IPS DF 19.7 (cell line): ENCODE measurements around the gene LEFTY1.

Experiments used
- DNase-seq: peaks from one replicate; pipeline ENCODE4 v3.0.0-alpha.2; 2013; ENCODE audit warnings: low read depth, low spot score

Gene LEFTY1

DNA sequence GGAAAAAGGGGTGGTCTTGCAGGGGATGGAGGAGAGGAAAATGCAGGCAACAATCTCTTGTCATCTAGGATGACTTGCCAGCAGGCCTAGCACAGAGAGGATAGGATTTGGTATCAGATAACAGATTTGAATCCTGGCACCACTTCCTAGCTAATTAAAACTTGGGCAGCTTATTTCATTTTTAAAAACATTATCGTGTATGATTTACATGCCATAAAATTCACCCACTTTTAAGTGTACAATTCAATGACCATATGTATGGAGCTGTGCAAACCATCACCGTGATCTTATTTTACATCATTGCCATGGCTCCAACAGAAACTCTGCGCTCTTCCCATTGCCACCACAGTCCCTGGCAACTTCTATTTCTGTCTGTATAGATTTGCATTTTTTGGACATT, 28.2 kb upstream of the LEFTY1 start:
- DNase-seq = no peak

DNA sequence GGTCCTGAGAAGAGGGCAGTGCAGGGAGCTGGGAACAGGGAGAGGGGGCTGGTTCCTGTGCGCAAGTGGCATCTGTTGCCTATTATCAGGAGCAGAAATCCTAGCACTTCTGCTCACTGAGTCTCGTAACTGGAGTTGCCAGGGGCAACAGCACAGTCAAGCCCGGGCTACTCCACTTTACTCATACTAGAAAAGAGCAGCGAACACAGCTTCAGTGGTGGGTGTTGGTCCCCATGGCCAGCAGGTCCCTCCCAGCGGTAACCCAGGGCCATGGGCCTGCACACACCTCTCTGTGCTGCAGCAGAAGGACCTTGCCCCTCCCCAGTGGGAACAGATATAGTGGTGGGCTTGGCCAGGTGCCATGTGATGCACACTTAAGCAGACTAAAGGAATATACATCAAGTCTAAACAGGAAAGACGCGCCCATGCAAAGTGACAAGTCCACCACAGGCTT, 26.6 kb upstream of the LEFTY1 start:
- no peak for DNase-seq

DNA sequence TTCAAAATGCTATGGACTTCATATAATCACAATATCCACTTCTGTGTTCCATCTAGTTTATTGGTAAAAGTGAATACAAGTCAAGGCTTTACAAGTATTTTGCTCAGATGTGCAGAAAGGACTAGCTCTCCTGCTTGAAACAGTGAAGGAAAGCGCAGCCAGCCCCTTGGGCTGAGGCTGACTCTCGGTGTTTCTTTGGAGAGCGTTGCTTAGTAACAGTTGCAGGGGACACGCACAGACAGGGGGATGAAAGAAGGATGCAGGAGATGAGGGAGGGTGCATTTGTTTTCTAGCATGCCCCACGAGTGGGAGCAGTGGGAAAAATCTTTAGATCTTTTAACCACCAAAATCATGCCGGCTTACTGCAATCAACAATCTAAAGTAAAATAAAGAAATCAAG, 26.0 kb upstream of the LEFTY1 start:
- no peak for DNase-seq

DNA sequence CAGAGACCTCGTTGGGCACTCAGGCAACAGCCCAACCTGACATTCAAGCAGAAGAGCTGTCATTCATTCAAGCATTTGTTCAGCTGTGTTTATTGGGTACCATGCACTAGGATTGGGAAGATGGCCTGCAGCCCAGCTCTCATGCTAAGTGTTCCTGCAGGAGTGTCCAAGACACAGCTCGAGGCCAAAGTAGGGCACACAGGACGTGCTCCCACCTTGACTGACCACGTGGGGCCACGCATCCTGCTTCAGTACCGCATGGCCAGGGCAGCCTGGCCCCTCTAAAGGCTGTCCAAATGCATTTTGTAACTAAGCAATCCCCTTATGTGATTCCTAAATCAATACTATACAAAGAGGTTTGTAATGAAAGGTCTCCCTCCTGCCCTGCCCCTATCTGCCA, 25.4 kb upstream of the LEFTY1 start:
- no peak for DNase-seq

DNA sequence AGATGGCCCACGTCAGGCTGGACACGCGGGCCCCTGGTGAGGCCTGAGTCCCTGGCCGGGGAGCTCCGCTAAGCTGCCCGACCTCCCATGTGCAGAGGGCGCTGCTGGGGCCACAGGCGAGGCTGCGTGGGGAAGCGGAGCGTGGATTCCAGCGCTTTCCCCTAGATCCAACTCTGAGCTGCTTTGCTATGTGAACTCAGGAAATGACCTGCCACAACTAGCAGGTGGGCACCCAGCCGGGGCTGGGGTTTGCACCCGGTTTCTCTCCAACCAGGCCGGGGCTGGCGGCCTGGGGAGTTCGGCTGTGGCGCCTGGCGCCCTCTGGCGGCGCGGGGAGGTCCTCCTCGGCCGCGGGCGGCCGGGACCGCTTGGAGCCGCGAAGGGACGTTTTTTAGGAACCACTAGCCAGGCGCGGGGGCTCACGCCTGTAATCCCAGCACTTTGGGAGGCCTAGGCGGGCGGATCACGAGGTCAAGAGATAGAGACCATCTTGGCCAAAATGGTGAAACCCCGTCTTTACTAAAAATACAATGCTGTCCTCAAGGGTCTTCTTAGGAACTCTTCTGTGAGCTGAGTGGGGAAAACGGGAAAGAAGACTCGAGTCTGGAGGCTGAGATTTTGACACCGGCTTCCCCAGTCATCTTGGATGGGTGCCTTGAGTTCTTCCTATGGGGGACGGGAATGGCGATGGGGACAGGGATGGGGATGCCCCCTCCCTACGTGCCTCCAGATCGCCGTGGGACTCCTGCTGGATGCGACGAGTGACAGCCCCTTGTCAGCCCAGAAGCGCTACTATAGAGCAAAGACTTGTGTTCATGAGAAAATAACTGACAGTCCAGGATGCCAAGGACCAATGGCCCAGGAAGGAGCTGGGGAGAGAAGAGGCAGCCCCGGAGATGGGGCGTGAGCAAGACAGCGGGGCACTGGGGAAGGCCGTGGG, 22.5 kb upstream of the LEFTY1 start:
- DNase-seq = no peak

DNA sequence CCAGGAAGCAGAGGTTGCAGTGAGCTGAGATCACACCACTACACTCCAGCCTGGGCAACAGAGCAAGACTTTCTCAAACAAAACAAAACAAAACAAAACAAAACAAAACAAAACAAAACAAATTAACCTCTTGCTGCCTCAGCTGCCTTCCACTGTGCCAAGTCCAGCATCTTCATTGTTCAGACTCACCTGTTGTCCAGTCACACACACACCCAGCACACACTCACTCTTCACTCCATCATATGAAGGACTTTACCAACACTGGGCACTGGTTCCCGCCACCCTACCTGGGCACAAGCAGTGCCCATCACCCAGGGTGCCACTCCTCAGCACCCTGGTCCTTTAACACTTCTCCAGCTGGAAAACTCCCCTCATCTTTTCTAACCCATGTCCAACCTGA, 20.5 kb upstream of the LEFTY1 start:
- DNase-seq = no peak

DNA sequence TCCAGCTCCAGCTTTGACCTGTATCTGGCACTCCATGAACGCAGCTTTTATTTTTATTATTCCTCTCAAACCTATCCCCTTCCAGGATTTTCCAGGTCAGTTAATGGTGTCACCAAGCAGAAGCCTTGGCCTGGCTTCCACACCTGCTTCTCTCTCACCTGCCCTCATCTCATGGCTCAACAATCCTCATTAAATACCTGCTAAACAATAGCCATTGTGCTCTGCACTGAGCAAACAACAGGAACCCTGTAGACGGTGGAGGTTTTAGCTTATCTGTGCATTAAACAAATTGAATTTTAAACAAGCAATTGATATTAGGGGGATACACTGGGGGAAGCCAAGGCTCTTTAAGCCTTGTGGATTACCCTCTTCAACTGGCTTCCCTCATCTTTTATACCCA, 19.8 kb upstream of the LEFTY1 start:
- no peak for DNase-seq

DNA sequence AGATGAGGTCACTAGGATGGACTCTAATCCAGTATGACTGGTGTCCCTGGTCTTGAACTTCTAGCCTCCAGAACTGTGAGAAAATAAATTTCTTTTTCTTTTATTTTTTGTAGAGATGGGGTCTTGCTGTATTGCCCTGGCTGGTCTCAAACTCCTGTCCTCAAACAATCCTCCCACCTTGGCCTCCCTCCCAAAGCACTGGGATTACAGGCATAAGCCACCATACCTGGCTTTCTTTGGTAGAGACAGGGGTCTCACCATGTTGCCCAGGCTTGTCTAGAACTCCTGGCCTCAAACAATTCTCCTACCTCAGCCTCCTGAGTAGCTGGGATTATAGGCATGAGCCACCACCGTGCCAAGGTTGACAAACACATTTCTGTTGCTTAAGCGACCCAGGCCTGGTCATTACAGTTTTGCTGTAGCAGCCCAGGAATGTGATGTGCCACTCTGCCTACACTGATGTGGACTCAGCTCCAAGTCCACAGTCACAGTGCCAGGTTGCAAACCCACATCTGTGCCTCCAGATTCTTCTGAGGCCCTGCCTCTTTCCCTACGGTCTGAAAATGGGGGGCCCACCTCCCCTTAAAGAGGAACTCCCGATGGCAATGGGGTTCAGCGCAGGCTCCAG, 19.2 kb upstream of the LEFTY1 start:
- no peak for DNase-seq

DNA sequence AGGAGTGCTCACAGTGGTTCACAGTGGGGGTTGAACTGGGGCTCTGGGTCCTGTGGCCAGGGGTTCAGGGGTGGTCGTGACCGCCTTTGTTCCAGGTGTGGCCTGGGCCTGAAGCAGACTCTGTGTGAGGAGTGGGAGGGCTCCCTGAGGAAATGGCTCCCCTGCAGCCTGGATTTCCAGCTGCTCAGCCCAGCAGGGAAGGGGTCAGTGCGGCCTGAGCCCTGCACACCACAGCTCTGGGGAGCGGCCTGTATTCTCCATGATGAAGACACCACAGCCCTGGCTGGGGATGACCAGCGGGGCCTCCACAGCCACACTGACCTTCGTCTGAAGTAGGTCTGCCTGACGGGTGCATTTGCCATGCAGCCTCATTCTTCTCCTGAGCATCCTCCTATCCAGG, 18.4 kb upstream of the LEFTY1 start:
- no peak for DNase-seq

DNA sequence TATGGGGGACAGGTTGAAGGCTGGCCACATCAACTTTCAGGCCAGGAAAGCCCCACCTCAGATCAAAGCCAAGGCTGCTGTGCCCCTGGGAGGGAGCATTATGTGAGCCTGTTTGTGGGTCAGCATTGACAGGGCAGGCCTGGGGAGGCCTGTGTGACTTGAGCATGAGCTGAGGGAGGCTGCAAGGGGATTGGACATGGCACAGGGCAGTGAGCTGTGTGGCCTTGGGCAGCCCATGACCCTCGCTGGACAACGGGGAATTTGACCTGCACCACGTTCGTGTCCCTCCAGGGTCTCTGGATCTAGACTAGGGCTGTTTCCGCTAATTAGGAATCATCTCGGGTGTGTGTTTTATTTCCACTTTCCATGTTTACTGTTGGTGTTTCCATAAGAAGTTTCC, 17.5 kb upstream of the LEFTY1 start:
- no peak for DNase-seq

DNA sequence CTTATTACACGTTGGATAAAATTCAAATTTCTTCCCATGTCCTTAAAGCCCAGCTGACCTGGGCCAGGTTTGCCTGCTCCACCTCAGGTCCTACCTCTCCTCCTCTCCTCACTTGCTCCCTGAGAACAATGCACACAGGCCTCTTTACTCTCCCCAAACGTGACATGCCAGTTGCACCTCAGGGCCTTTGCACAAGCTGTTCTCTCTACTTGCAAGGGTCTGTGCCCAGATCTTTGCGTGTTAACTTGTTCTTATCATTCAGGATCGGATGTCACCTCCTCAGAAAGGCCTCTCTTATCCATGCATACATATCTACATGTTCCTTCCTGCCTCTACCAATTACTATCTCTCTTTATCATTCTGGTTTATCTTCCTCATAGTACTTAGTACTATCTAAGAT, 14.7 kb upstream of the LEFTY1 start:
- DNase-seq = no peak

DNA sequence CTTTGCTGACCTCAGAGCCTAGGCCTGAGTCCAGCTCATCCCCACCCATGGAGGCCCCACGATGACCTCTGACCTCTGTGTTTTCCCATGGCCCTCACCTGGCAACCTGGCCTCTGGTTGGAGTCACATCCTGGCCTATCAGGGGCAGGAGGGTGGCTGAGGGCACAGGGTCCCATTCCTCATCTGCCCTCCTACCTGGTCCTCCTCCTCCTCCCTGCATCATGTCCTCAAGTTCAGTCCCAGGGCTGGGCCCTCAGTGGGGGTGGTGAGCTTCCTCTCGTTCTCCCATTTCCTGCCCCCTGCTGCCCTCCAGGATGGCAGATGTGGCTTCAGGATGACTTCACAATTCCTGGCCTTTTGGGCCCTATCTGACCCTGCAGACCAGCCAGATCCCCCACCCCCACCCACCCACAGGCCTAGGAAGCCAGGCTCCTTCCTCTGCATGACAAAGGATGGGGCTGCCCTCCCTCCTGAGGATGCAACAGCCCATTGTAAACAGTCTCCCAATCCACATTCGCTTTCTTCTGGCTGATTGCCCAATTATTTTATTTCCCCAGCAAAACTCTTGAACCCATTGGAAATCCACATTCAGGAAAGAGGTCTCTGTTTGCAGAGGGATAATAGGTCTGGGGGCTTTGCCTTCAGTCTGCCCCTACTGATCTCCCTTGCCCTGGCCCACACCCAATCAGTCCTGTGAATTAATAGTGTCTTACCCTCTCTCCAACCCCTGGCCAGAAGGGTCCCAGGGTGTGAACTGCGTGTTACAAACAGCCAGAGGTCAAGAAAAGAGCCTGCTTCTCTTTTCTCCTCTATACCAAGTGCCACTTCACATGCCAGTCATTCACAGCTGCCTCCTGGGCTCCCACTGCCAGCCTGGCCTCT, 10.3 kb upstream of the LEFTY1 start:
- DNase-seq = peak; percentile 97

DNA sequence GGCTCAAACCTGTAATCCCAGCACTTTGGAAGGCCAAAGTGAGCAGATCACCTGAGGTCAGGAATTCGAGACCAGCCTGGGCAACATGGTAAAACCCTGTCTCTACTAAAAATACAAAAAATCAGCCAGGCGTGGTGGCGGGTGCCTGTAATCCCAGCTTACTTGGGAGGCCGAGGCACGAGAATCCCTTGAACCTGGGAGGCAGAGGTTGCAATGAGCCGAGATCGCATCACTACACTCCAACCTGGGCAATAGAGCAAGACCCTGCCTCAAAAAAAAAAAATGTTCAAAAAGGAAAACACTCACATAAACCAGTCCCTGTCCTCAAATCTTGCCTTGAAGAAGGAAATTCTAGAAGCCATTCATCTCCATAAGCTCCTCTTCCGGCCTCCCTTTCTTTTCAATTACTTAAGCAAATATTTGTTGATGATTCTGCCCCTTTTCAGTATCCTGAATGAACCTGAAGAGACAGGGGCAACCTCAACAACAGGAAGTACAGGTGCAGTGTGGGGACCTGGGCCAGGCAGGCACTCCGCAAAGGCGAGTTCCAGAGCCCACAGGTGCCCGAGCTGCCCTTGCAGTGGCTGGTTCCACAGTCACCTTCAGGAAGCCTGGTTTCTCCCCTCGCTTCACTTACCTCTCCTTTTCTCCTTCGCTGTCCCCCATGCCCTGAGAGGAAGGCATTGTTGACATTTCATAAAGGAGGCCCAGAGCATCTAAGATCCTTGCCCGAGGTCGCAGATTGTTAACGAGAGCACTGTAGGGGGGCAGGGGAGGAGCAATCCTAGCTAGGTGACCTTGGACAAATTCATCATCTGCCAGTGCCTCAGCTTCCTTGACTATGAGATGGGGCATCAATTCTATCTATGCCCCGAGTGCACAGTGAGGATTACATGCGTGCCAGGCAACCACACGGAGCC, 8.9 kb upstream of the LEFTY1 start:
- no peak for DNase-seq

DNA sequence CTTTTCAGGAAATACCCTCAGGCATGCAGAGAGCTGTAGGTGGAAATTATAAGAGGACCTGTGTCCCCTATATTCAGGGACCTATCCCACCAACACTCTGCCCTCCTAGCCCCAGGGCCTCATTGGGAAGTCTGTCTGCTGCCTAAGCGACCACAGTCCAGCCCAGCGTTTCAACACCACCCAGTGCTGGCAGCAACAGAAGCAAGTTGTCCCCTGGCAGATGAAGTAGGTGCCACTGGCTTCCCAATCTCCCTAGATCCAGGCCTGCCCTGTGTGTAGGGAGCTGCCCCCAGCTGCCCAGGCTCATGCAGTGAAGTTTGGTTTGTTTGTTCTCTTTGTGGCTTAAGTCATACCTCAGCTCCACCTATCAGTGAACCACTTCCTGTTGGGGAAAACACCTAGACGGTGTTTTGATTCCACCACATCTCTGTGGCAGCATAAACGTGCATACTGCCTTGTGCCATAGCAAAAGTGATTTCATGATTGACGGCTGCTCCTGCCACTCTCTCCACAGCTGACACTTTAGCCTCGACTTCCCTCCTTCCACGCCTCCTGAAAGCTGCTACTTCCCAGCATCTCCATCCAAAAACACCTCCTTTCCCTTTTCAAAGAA, 8.1 kb upstream of the LEFTY1 start:
- DNase-seq = no peak

DNA sequence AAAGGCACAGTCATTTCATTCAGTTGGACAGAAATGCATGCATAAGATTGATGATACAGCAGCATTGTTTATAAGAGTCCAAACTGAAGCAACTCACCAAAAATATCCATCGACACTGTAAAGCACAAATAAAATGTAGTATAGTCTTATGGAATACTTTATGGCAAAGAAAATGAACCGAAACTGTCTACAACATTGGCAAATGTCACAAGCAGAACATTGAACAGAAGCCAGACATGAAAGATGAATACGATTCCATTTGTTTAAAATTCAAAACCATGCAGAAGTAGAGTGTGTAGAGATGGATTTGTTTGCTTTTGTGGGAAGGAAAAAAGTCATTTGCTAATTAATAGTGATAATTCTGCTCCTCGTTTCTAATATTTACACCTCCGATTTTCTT, 7.5 kb upstream of the LEFTY1 start:
- no peak for DNase-seq

DNA sequence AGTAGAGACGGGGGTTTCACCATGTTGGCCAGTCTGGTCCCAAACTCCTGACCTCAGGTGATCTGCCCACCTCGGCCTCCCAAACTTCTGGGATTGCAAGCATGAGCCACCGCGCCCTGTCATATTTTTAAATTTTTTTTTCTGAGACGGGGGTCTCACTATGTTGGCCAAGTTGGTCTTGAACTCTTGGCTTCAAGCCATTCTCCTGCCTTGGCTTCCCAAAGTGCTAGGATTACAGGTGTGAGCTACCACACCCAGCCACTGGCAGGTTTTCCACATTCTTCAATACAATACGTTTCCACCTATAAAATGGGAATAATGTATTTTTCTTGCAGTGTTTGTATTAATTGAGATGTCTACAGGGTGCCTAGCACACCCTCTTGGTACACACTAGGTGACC, 3.4 kb upstream of the LEFTY1 start:
- no peak for DNase-seq

DNA sequence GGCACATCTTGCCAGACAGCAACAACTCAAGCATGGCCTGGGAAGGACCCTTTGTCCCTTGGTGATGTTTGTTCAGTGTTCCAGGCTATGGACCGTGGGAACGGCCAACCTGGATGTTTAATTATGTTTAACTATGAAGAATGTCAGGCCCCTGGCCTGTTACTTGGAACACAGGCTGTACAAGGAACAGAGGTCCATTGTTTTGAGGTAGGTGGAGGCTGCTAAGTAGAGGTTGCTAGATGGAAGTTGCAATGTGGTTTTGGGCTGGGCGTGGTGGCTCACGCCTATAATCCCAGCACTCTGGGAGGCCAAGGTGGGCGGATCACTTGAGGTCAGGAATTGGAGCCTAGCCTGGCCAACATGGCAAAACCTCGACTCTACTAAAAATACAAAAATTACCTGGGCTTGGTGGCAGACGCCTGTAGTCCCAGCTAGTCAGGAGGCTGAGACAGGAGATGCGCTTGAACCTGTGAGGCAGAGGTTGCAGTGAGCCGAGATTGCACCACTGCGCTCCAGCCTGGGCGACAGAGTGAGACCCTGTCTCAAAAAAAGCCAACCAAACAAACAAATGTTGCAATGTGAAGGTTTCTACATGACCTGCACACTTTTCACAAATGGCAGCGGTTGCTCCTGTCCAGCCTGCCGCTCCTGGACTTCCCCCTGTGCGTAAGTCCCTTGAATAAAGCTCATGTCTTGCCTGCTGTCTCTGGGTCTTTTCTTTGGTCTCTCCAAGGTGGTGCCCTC, 2.5 kb upstream of the LEFTY1 start:
- DNase-seq = no peak

DNA sequence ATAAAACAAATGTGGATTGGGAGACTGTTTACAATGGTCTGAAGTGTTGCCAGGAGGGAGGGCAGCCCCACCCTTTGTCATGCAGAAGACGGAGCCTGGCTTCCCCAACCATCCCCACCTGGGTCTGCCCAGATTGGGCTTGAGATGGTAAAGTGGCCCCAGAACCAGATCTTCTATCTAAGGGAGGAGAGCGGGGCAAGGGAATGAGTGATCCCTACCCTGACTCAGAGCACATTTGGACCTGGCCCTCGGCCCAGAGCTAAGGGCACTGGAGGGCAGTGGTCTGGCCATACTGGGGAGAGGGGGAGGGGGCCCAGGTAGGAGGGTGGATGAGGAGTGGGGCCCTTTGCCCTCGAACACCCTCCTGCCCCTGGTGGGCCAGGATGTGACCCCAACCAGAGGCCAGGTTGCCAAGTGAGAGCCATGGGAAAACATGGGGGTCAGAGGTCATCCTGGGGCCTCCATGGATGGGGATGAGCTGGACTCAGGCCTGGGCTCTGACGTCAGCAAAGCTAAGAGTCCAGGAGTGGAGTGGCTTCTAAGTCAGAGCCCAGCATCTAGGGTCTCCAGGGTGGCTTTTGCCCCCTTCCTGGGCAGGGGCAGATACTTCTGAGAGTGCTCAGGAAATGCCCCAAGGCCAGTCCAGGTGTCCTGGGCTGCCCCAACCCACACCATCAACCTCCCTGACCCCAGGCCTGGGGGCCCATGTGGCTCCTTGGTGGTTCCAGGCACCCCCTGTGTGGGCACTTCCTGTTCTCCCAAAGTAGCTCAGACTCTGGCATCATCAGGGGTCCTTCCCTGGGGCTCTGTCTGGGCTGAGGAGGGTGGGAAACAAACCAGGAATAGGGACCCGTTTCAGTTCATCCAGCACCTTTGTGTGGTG, 1.6 kb upstream of the LEFTY1 start:
- no peak for DNase-seq

DNA sequence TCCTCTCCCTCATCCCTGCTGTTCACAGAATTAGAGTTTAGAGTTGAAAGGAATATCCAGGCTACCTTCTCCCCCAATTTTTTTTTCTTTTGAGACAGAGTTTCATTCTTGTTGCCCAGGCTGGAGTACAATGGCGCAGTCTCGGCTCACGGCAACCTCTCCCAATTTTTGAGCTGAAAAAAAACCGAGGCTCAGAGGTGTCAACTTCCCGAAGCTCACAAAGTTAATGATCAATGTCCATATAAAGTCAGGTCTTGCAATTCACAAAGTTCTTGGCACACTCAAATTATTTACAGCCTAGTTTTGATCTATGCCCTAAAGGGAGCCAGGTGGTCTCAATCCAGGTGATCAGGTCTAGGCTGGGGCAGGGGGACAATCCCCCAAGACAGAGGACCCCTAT, 797 bp upstream of the LEFTY1 start:
- no peak for DNase-seq
